ENCODE results near the gene CPA3.

DNA sequence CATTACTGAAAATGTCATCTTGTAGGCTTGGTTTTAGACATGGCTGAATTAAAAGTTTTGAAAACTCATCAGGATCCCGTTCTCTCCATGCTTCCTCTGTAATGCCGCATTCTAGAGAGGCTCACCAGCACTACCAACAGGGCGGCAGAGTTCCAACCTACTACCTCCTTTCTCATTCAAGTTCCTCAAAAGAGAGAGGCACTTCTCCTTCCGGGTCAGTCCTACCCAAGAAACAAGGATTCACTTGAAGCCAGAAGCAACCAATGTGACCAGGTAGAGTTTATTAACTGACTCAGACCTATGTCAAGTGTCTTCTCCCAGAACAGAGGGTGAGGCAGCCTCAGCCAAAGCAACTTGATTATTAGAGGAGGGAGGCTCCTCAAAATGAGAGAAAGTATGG, 66.5 kb downstream of the CPA3 start:
- TF ChIP-seq, protein P1, sequence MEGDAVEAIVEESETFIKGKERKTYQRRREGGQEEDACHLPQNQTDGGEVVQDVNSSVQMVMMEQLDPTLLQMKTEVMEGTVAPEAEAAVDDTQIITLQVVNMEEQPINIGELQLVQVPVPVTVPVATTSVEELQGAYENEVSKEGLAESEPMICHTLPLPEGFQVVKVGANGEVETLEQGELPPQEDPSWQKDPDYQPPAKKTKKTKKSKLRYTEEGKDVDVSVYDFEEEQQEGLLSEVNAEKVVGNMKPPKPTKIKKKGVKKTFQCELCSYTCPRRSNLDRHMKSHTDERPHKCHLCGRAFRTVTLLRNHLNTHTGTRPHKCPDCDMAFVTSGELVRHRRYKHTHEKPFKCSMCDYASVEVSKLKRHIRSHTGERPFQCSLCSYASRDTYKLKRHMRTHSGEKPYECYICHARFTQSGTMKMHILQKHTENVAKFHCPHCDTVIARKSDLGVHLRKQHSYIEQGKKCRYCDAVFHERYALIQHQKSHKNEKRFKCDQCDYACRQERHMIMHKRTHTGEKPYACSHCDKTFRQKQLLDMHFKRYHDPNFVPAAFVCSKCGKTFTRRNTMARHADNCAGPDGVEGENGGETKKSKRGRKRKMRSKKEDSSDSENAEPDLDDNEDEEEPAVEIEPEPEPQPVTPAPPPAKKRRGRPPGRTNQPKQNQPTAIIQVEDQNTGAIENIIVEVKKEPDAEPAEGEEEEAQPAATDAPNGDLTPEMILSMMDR (conservative IDR thresholded peaks at IDR 0.05 in 1 of 2, IDR thresholded peaks at IDR 0.05 in 1 of 2; ENCODE audit: low read depth in 1 of 2, low read length in 2 of 2): no peak
- no peak for TF ChIP-seq EZH2 (IDR thresholded peaks at IDR 0.05; ENCODE audit: low read length, missing control alignments)
